H9 (cell line): Measurements from ENCODE around the gene LNPEP. TPM values are rescaled to one million over a fixed set of nuclear protein-coding genes. Genes with fewer than 3 reads are reported as not detected.

Experiments used
- DNase-seq: peaks from one replicate; pipeline ENCODE4 v3.0.0-alpha.2; 2017
- H2AFZ ChIP-seq: one replicate; pipeline ENCODE4 v1.6.1; 2013; ENCODE audit warnings: mild to moderate bottlenecking, low read length, control low read depth, moderate library complexity
- H2AK5ac ChIP-seq: 2 replicates; pipeline ENCODE4 v1.6.1; 2013; ENCODE audit warnings: low read length, control low read depth, mixed read lengths; ENCODE audit not compliant: insufficient read length
- H2BK120ac ChIP-seq: one replicate; pipeline ENCODE4 v1.6.1; 2013; ENCODE audit warnings: low read depth, mild to moderate bottlenecking, low read length, control low read depth, inconsistent platforms; ENCODE audit not compliant: poor library complexity, severe bottlenecking
- H2BK12ac ChIP-seq: 2 replicates; pipeline ENCODE4 v1.6.1; 2013; ENCODE audit warnings: low read length, control low read depth, mixed read lengths, low read depth; ENCODE audit not compliant: insufficient read length
- H2BK15ac ChIP-seq: 2 replicates; pipeline ENCODE4 v1.6.1; 2013; ENCODE audit warnings: low read depth, low read length, control low read depth
- H2BK20ac ChIP-seq: one replicate; pipeline ENCODE4 v1.6.1; 2013; ENCODE audit warnings: low read depth, mild to moderate bottlenecking, low read length, control low read depth, inconsistent platforms; ENCODE audit not compliant: poor library complexity, severe bottlenecking
- H2BK5ac ChIP-seq: 2 replicates; pipeline ENCODE4 v1.6.1; 2013; ENCODE audit warnings: low read length, control low read depth, mixed read lengths; ENCODE audit not compliant: insufficient read length
- H3K14ac ChIP-seq: 2 replicates; pipeline ENCODE4 v1.6.1; 2013; ENCODE audit warnings: low read length, control low read depth; ENCODE audit not compliant: insufficient read depth
- H3K18ac ChIP-seq: 2 replicates; pipeline ENCODE4 v1.6.1; 2013; ENCODE audit warnings: low read depth, mild to moderate bottlenecking, mixed read lengths, low read length, control low read depth; ENCODE audit not compliant: insufficient read length
- H3K23ac ChIP-seq: 2 replicates; pipeline ENCODE4 v1.6.1; 2013; ENCODE audit warnings: low read length, control low read depth, mixed read lengths, low read depth; ENCODE audit not compliant: insufficient read length
- H3K23me2 ChIP-seq: 2 replicates; pipeline ENCODE4 v1.6.1; 2013; ENCODE audit warnings: low read depth, mild to moderate bottlenecking, mixed read lengths, low read length, control low read depth; ENCODE audit not compliant: insufficient read length, poor library complexity, severe bottlenecking
- H3K27ac ChIP-seq: 2 replicates; pipeline ENCODE4 v1.5.1; 2013; ENCODE audit warnings: low read length, control low read depth, mixed read lengths, low read depth; ENCODE audit not compliant: insufficient read length
- H3K27me3 ChIP-seq: 2 replicates; pipeline ENCODE4 v1.6.1; 2013; ENCODE audit warnings: low read length, control low read depth, inconsistent platforms; ENCODE audit not compliant: insufficient read depth
- H3K4ac ChIP-seq: 2 replicates; pipeline ENCODE4 v1.6.1; 2013; ENCODE audit warnings: low read depth, mild to moderate bottlenecking, control low read depth, inconsistent platforms, low read length, moderate library complexity
- H3K4me1 ChIP-seq: 2 replicates; pipeline ENCODE4 v1.6.1; 2013; ENCODE audit warnings: low read length, control low read depth, inconsistent platforms; ENCODE audit not compliant: insufficient read depth
- H3K4me2 ChIP-seq: 2 replicates; pipeline ENCODE4 v1.6.1; 2013; ENCODE audit warnings: low read length, control low read depth, mixed read lengths; ENCODE audit not compliant: insufficient read length, insufficient read depth
- H3K56ac ChIP-seq: 2 replicates; pipeline ENCODE4 v1.6.1; 2013; ENCODE audit warnings: low read depth, mild to moderate bottlenecking, mixed read lengths, low read length, control low read depth; ENCODE audit not compliant: insufficient read length
- H3K79me1 ChIP-seq: 2 replicates; pipeline ENCODE4 v1.6.1; 2013; ENCODE audit warnings: low read depth, mild to moderate bottlenecking, moderate library complexity, low read length, control low read depth, inconsistent platforms; ENCODE audit not compliant: insufficient read depth, poor library complexity, severe bottlenecking
- H3K79me2 ChIP-seq: 2 replicates; pipeline ENCODE4 v1.6.1; 2013; ENCODE audit warnings: low read length, control low read depth, inconsistent platforms; ENCODE audit not compliant: insufficient read depth
- H3K9ac ChIP-seq: 2 replicates; pipeline ENCODE4 v1.6.1; 2013; ENCODE audit warnings: low read length, control low read depth, mixed read lengths; ENCODE audit not compliant: insufficient read length; ENCODE audit errors: extremely low read depth
- H3K9me3 ChIP-seq: one replicate; pipeline ENCODE4 v1.6.1; 2013; ENCODE audit warnings: low read depth, low read length, inconsistent platforms; ENCODE audit not compliant: control insufficient read depth
- H3T11ph ChIP-seq: one replicate; pipeline ENCODE4 v1.6.1; 2013; ENCODE audit warnings: mild to moderate bottlenecking, low read length, control low read depth, inconsistent platforms
- H4K20me1 ChIP-seq: one replicate; pipeline ENCODE4 v1.6.1; 2013; ENCODE audit not compliant: control insufficient read depth, insufficient read length, insufficient read depth
- H4K5ac ChIP-seq: 2 replicates; pipeline ENCODE4 v1.6.1; 2013; ENCODE audit warnings: low read depth, mild to moderate bottlenecking, mixed read lengths, low read length, control low read depth; ENCODE audit not compliant: insufficient read length
- H4K8ac ChIP-seq: replicated peaks from 2 replicates; pipeline ENCODE4 v1.6.1; 2013; ENCODE audit warnings: low read length, control low read depth, mixed read lengths, low read depth; ENCODE audit not compliant: insufficient read length
- H4K91ac ChIP-seq: 2 replicates; pipeline ENCODE4 v1.6.1; 2013; ENCODE audit warnings: low read depth, mild to moderate bottlenecking, moderate library complexity, mixed read lengths, low read length, control low read depth; ENCODE audit not compliant: insufficient read length
- H3K27ac Mint-ChIP-seq, 3 experiments: 2 replicates in 2 of 3; 3 replicates in 1 of 3; pipeline ENCODE4 v1.8.0; 2020 to 2021; ENCODE audit warnings: mixed read lengths in 3 of 3, mild to moderate bottlenecking in 1 of 3, moderate library complexity in 1 of 3
- H3K27me3 Mint-ChIP-seq: 2 replicates; pipeline ENCODE4 v1.8.0; 2021; ENCODE audit warnings: low read depth, mild to moderate bottlenecking, moderate library complexity, mixed read lengths
- H3K36me3 Mint-ChIP-seq, 3 experiments: 2 replicates in 2 of 3; 3 replicates in 1 of 3; pipeline ENCODE4 v1.8.0; 2020 to 2021; ENCODE audit warnings: low read depth in 3 of 3, mixed read lengths in 3 of 3; ENCODE audit not compliant: insufficient read depth in 1 of 3
- H3K4me1 Mint-ChIP-seq, 2 experiments: 2 replicates each; pipeline ENCODE4 v1.8.0; 2020; ENCODE audit warnings: mixed read lengths in 2 of 2
- H3K4me3 Mint-ChIP-seq, 2 experiments: 2 replicates in 1 of 2; 3 replicates in 1 of 2; pipeline ENCODE4 v1.8.0; 2020 to 2021; ENCODE audit warnings: mild to moderate bottlenecking in 2 of 2, mixed read lengths in 2 of 2, moderate library complexity in 1 of 2
- H3K9me3 Mint-ChIP-seq, 2 experiments: 2 replicates in 1 of 2; 3 replicates in 1 of 2; pipeline ENCODE4 v1.8.0; 2020; ENCODE audit warnings: mild to moderate bottlenecking in 2 of 2, mixed read lengths in 2 of 2, moderate library complexity in 1 of 2
- CTCF ChIP-seq: fragments of 200-600 bp; sonication (generic); conservative IDR thresholded peaks from 3 replicates; pipeline ENCODE4 v1.8.0; 2021; ENCODE audit warnings: antibody characterized with exemption, mild to moderate bottlenecking
- WGBS: extraction: QIAGEN DNeasy Blood & Tissue Kit; methylation state at CpG from one replicate; pipeline ENCODE4 v1.1.7; 2013; ENCODE audit warnings: missing lambda C conversion rate, low lambda C conversion rate, mixed read lengths; ENCODE audit not compliant: insufficient read length; ENCODE audit errors: extremely low coverage; 5-methylcytosine and 5-hydroxymethylcytosine counted together
- total RNA-seq: library from RNA; stranded (reverse); gene quantifications from 2 replicates; pipeline ENCODE4 v1.2.1, GENCODE V29; 2021

Gene LNPEP
- total RNA-seq, 1 experiment from 2014 or later = 4.1 TPM

GRCh38 chr5:96977228-96977627 lies 41.3 kb downstream of the LNPEP start:
- Histone ChIP-seq H2BK5ac (no peak overlapping the region), H3K23me2 (no peaks in the 10 kb centered on the region), H3K9me3 (no peaks in the 10 kb centered on the region), H3K14ac (no peak overlapping the region), H3K27ac (no peak overlapping the region), H4K91ac (no peak overlapping the region), H2BK12ac (no peak overlapping the region), H3K9ac (no peak overlapping the region), H3K4me2 (no peak overlapping the region), H2BK15ac (no peak overlapping the region), H3K23ac (no peak overlapping the region), H3K79me1 (no peaks in the 10 kb centered on the region), H2AK5ac (no peak overlapping the region), H3K18ac (no peak overlapping the region), H3K27me3 (no peaks in the 10 kb centered on the region), H2BK20ac (no peak overlapping the region), H3K56ac (no peak overlapping the region), H4K8ac (no peak overlapping the region), H2BK120ac (no peak overlapping the region), H3K4me1 (peaks cover 3% of the 10 kb centered on the region; the same call in 1 of the 2 replicates), H2AFZ (no peak overlapping the region), H3K79me2 (no peaks in the 10 kb centered on the region), H3T11ph (no peak overlapping the region), H4K20me1 (no peaks in the 10 kb centered on the region), H3K4ac (no peak overlapping the region), H4K5ac (no peak overlapping the region)
- H3K27ac Mint-ChIP-seq = no peak overlapping the region; a peak in 2 of 7 replicates
- H3K36me3 Mint-ChIP-seq = peaks cover 0 to 4% (median 0%) of the 10 kb centered on the region in 3 experiments; a peak in 1 of 7 replicates
- no peak for DNase-seq
- H3K9me3 Mint-ChIP-seq = no peaks in the 10 kb centered on the region
- H3K4me3 Mint-ChIP-seq = no peak overlapping the region
- H3K4me1 Mint-ChIP-seq = peaks cover 8 to 9% of the 10 kb centered on the region in 2 experiments
- no peaks in the 10 kb centered on the region for H3K27me3 Mint-ChIP-seq
- no CpG with 5 or more reads among the region's 6 CpGs for whole genome bisulfite sequencing
- TF ChIP-seq CTCF = no peak
